GM23248 (cell line): ENCODE results near the gene ERCC6L. TPM values are rescaled to one million over a fixed set of nuclear protein-coding genes. Genes with fewer than 3 reads are reported as not detected.

ENCODE experiments used
- DNase-seq: peaks from one replicate; pipeline ENCODE4 v3.0.0-alpha.2; 2015
- H2AFZ ChIP-seq: fragments of 200-600 bp; sonication (generic); 2 replicates; pipeline ENCODE4 v1.6.1; 2016; ENCODE audit warnings: antibody characterized with exemption
- H3F3A ChIP-seq: fragments of 200-600 bp; sonication (generic); 2 replicates; pipeline ENCODE4 v1.6.1; 2016; ENCODE audit warnings: mild to moderate bottlenecking, antibody characterized with exemption, mixed run types; ENCODE audit not compliant: insufficient read depth
- H3K27ac ChIP-seq: fragments of 200-600 bp; sonication (generic); 2 replicates; pipeline ENCODE4 v1.5.1; 2016; ENCODE audit warnings: mild to moderate bottlenecking
- H3K27me3 ChIP-seq: fragments of 200-600 bp; sonication (generic); replicated peaks from 2 replicates; pipeline ENCODE4 v1.6.1; 2016; ENCODE audit warnings: mild to moderate bottlenecking; ENCODE audit not compliant: insufficient read depth
- H3K36me3 ChIP-seq: fragments of 200-600 bp; sonication (generic); 2 replicates; pipeline ENCODE4 v1.6.1; 2016; ENCODE audit warnings: low read depth, mild to moderate bottlenecking
- H3K4me1 ChIP-seq: fragments of 200-600 bp; sonication (generic); 2 replicates; pipeline ENCODE4 v1.6.1; 2016; ENCODE audit warnings: mild to moderate bottlenecking; ENCODE audit not compliant: insufficient read depth
- H3K4me2 ChIP-seq: fragments of 200-600 bp; sonication (generic); one replicate; pipeline ENCODE4 v1.6.1; 2016; ENCODE audit warnings: mild to moderate bottlenecking; ENCODE audit not compliant: unreplicated experiment
- H3K4me3 ChIP-seq: fragments of 200-600 bp; sonication (generic); 2 replicates; pipeline ENCODE4 v1.5.1; 2016; ENCODE audit warnings: mild to moderate bottlenecking
- H3K79me2 ChIP-seq: fragments of 200-600 bp; sonication (generic); 2 replicates; pipeline ENCODE4 v1.6.1; 2016; ENCODE audit warnings: mild to moderate bottlenecking; ENCODE audit not compliant: insufficient read depth
- H3K9ac ChIP-seq: fragments of 200-600 bp; sonication (generic); 2 replicates; pipeline ENCODE4 v1.6.1; 2016; ENCODE audit warnings: mild to moderate bottlenecking
- H3K9me2 ChIP-seq: fragments of 200-600 bp; sonication (generic); 2 replicates; pipeline ENCODE4 v1.6.1; 2016; ENCODE audit warnings: mixed run types, mild to moderate bottlenecking, moderate library complexity; ENCODE audit not compliant: insufficient read depth
- H3K9me3 ChIP-seq: fragments of 200-600 bp; sonication (generic); one replicate; pipeline ENCODE4 v1.6.1; 2017; ENCODE audit warnings: low read depth
- H4K20me1 ChIP-seq: fragments of 200-600 bp; sonication (generic); 2 replicates; pipeline ENCODE4 v1.6.0; 2016; ENCODE audit not compliant: insufficient read depth
- EZH2 ChIP-seq: fragments of 200-600 bp; sonication (generic); IDR thresholded peaks from 2 replicates; pipeline ENCODE4 v1.6.1; 2018; ENCODE audit warnings: antibody characterized with exemption, mild to moderate bottlenecking; ENCODE audit not compliant: insufficient read depth, poor library complexity, severe bottlenecking
- EZH2phosphoT487 ChIP-seq: fragments of 200-600 bp; sonication (generic); IDR thresholded peaks from 2 replicates; pipeline ENCODE4 v1.6.1; 2018; ENCODE audit warnings: antibody characterized with exemption, moderate library complexity, mild to moderate bottlenecking, low read depth; ENCODE audit not compliant: insufficient read depth
- WGBS, 2 experiments: methylation state at CpG; one replicate each; pipeline ENCODE4 v1.1.6; 2015 to 2017; ENCODE audit warnings: low lambda C conversion rate in 2 of 2, low coverage in 1 of 2; ENCODE audit errors: missing lambda C conversion rate in 2 of 2; 5-methylcytosine and 5-hydroxymethylcytosine counted together
- in situ Hi-C: fragments of 300-500 bp; cut with MboI; formaldehyde crosslinking; loops from 2 replicates; pipeline ENCODE4 v1.15.0; 2020
- polyA plus RNA-seq: library from polyadenylated mRNA; unstranded; fragments of >200 nt; fragmentation: Nextera tagmentation; extraction: Ambion mirVana; gene quantifications from 2 replicates; pipeline ENCODE4 v1.2.1, GENCODE V29; 2016
- total RNA-seq: library from RNA; depleted of rRNA; stranded (reverse); fragments of >200 nt; shearing (Covaris generic); gene quantifications from 2 replicates; pipeline ENCODE4 v1.2.3, GENCODE V29; 2014

Gene ERCC6L
- total and polyA plus RNA-seq, 2 experiments from 2014 or later = 1.9 to 2.1 TPM

DNA sequence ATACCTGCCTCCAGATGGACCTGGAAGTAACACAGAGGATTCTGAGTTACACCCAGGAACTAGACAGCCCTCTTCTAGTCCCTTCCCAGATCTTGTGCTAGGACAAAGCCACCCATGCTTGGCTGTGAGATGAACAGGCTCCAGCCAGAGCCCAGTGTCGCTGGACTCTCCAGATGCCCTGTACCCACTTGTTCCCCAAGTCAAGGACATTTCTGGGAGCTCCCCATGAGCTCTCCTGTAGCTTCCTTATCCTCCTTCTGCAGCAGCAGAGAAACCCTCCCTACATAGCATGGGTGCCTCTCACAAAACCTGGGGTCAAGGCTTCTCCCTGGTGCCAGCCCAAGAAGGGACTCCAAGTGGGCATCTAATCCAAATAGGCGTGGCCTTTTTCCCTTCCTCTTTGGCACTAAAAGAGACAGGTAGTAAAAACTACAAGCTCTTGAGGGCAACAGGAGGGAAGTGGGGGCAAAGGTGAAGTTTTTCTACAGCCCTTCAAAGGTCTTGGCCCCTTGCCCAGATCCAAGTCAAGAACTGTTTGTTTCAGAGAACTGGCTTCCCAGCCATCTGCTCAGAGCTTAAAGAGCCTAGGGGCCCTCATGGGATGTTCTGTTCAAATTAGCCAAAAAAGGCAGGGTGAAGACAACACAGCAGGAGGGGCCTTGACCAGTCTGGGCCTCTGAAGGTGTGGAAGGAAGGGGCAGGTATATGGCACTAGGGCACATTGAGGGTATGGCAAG is 8.5 kb upstream of the ERCC6L start:
- 75 to 92% methylated on average over 2 of the region's 2 CpGs for WGBS, 2 experiments
- DNase-seq = no peak
- H3K4me3 ChIP-seq = no peak overlapping the region

DNA sequence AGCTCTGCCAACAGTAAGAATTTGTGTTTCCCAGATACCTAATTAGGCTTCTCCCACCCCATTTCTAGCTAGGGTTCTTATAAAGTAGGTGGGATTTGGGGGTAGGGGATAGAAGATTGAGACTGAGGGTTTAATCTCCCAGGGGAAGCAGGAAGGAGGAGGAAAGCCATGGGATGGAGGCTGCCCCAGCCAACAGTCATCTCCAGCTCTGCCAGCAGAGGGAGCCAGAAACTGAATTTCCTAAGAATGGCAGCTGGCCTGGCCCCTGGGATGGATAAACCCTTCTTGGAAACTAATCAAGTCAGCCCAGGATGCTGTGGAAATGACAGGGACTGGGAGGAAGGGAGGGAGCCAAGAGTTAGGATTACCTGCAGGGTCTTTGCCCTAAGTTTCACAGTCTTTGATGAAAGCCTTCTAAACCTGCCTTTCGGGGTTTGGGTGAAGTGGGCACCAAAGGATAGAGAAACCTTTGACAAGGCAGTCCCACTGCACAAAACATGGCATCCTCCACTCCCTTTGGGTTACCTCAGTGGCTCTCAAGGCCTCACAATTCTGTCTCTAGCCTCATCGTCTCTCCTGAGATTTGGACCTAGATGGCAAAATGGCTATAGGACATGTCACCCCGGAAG is 6.7 kb upstream of the ERCC6L start:
- DNase-seq = peak; percentile 68
- Histone ChIP-seq H3K27ac (no peak overlapping the region), H3K4me1 (peaks cover 9% of the 10 kb centered on the region; the same call in 1 of the 2 replicates), H3K4me2 (no peak overlapping the region), H3K79me2 (no peaks in the 10 kb centered on the region), H3K4me3 (no peak overlapping the region), H3K9ac (no peak overlapping the region), H4K20me1 (no peaks in the 10 kb centered on the region), H2AFZ (no peak overlapping the region), H3K27me3 (no peaks in the 10 kb centered on the region), H3K9me3 (no peaks in the 10 kb centered on the region), H3K9me2 (no peaks in the 10 kb centered on the region), H3F3A (peaks cover 6% of the 10 kb centered on the region; the same call in 1 of the 2 replicates), H3K36me3 (no peaks in the 10 kb centered on the region)
- TF ChIP-seq EZH2phosphoT487 (no peak), EZH2 (no peak)
- 93% methylated on average over 3 of the region's 3 CpGs; no CpG with 5 or more reads in 1 of the 2 experiments for WGBS, 2 experiments
- in situ Hi-C loops = no loop called here

More for the DNA sequence above, 8.5 kb upstream of the ERCC6L start:
- TF ChIP-seq EZH2 (no peak), EZH2phosphoT487 (no peak)
- H3K4me2 ChIP-seq = no peak overlapping the region
- in situ Hi-C loops = no loop called here
- no peaks in the 10 kb centered on the region for H3K9me3 ChIP-seq
- H3K9me2 ChIP-seq = no peaks in the 10 kb centered on the region
- peaks cover 9% of the 10 kb centered on the region; the same call in 1 of the 2 replicates for H3K4me1 ChIP-seq
- no peaks in the 10 kb centered on the region for H3K79me2 ChIP-seq
- no peak overlapping the region for H3K27ac ChIP-seq
- H4K20me1 ChIP-seq = no peaks in the 10 kb centered on the region
- H3F3A ChIP-seq = peaks cover 6% of the 10 kb centered on the region; the same call in 1 of the 2 replicates
- no peaks in the 10 kb centered on the region for H3K36me3 ChIP-seq
- no peak overlapping the region for H2AFZ ChIP-seq
- H3K27me3 ChIP-seq = no peaks in the 10 kb centered on the region
- no peak overlapping the region for H3K9ac ChIP-seq

GRCh38 chrX:72243472-72243871 is 4.6 kb upstream of the ERCC6L start:
- TF ChIP-seq EZH2phosphoT487 = no peak
- no peak for TF ChIP-seq EZH2
- peak overlapping the region; percentile 21 for H3K4me2 ChIP-seq
- peak overlapping the region; percentile 35; the same call in 1 of the 2 replicates for H3K27ac ChIP-seq
- peaks cover 9% of the 10 kb centered on the region; the same call in 1 of the 2 replicates for H3K4me1 ChIP-seq
- H3K79me2 ChIP-seq = no peaks in the 10 kb centered on the region
- no peaks in the 10 kb centered on the region for H3K9me3 ChIP-seq
- no peaks in the 10 kb centered on the region for H3K27me3 ChIP-seq
- no peaks in the 10 kb centered on the region for H4K20me1 ChIP-seq
- 11 to 12% methylated on average over 3 of the region's 3 CpGs for WGBS, 2 experiments
- no peaks in the 10 kb centered on the region for H3K9me2 ChIP-seq
- in situ Hi-C loops = no loop called here
- no peak overlapping the region for H3K4me3 ChIP-seq
- peaks cover 6% of the 10 kb centered on the region; the same call in 1 of the 2 replicates for H3F3A ChIP-seq
- DNase-seq = peak; percentile 55
- H2AFZ ChIP-seq = peak overlapping the region; percentile 46; the same call in 1 of the 2 replicates
- no peaks in the 10 kb centered on the region for H3K36me3 ChIP-seq
- H3K9ac ChIP-seq = no peak overlapping the region

DNA sequence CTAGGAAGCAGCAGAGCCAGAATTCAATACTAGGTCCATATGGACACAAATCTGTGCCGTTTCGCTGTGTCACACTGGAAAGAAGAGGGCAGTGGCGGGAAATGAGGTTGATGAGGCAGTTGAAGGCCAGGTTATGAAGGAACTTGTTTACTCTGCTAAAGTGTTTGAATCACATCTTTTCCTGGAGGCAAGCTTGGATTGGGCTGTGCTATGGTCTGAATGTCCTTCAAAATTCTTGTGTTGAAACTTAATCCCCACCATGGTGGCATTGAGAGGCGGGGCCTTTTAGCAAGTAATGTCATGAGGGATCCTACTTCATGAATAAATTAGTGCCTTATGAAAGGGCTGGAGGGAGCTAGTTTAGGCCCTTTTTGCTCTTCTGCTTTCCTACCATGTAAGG is 2.1 kb upstream of the ERCC6L start:
- H3K36me3 ChIP-seq = no peaks in the 10 kb centered on the region
- 0 out of 2 replicates have a peak, but pooled peaks cover 14% of the 10 kb centered on the region for H3K79me2 ChIP-seq
- WGBS, 2 experiments = 39 to 52% methylated on average over 4 of the region's 4 CpGs
- no peaks in the 10 kb centered on the region for H3K9me2 ChIP-seq
- H3K4me1 ChIP-seq = peaks cover 9% of the 10 kb centered on the region; the same call in 1 of the 2 replicates
- H3K4me2 ChIP-seq = no peak overlapping the region
- peaks cover 6% of the 10 kb centered on the region; the same call in 1 of the 2 replicates for H3F3A ChIP-seq
- TF ChIP-seq EZH2phosphoT487 (no peak), EZH2 (no peak)
- no peaks in the 10 kb centered on the region for H3K27me3 ChIP-seq
- no peak for DNase-seq
- no peak overlapping the region for H3K27ac ChIP-seq
- H2AFZ ChIP-seq = no peak overlapping the region
- H3K4me3 ChIP-seq = no peak overlapping the region
- no peaks in the 10 kb centered on the region for H4K20me1 ChIP-seq
- in situ Hi-C loops = no loop called here
- no peak overlapping the region for H3K9ac ChIP-seq
- no peaks in the 10 kb centered on the region for H3K9me3 ChIP-seq
